ENCODE measurements around the gene CDHR4. TPM values are rescaled to one million over a fixed set of nuclear protein-coding genes. Genes with fewer than 3 reads are reported as not detected.
A peak's percentile ranks its signal among the peaks of the same experiment; 100 is the strongest.

Gene CDHR4
- total and polyA plus RNA-seq, 9 of the 15 experiments (the other 6 are each of a cell fraction or from before 2014, with no cell fraction given), result 0.21 TPM; not detected in 8

DNA sequence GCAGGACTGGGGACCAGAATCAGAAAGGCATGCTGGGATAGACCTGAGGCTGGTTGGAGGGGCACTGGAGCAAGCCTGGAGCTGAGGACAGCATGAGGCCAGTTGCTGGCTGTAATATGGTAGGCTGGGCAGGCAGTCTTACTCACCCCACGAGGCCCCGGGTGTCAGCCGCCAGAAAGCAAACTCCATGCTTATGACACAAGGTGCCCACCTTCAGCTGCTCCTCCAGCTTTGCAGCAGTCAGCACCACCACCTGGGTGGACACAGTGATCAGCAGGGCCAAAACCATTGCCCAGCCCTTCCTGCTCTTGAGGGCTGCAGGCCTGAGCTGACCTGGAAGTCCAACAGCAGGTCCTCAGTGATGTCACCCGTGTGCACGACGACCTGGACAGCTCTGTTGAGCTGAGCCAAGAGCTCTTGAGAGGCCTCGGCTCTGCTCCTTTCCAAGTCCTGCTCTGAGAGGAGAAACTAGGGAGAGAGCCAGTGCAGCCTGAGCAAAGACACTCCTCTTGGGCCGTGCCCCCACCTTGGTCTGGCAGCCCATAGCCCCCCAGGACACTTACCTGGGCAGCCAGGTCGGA, 13.3 kb upstream of the CDHR4 start:
- H2AFZ ChIP-seq (ENCODE audit: low read depth, low read length), result peak overlapping the region; percentile 88; the same call in 1 of the 2 replicates
- in situ Hi-C loops (cut with MboI), result no loop called here
- H3K9me1 ChIP-seq (ENCODE audit: control insufficient read depth, insufficient read depth, low read length), result no peaks in the 10 kb centered on the region
- FAIRE-seq (no peak), DNase-seq (ENCODE audit: extremely low read depth in 1 of 4, low spot score in 3 of 4) (no peak), ATAC-seq (peak; percentile 32)
- no peaks in the 10 kb centered on the region for H3K79me2 ChIP-seq (ENCODE audit: control insufficient read depth, insufficient read depth, low read length)
- H3K4me3 ChIP-seq, result no peak overlapping the region
- H3K4me2 ChIP-seq (ENCODE audit: insufficient read depth, low read length), result peak overlapping the region; percentile 43; the same call in 1 of the 2 replicates
- 64% methylated on average over 8 of the region's 9 CpGs for WGBS (ENCODE audit: insufficient coverage, low coverage, missing lambda C conversion rate)
- no peaks in the 10 kb centered on the region for H3K9me3 ChIP-seq (replicated peaks; ENCODE audit: control insufficient read depth, insufficient read depth, low read depth, low read length)
- ChIA-PET POLR2A (interaction anchor here (0.6 to 2.1 kb wide), 5 partner anchors 9 to 1412 kb away, joined by 3 to 10 read pairs (median 3); partner anchors contain the start of gene INKA1), CTCF (ENCODE audit: low intra/inter-chr PET ratio) (no interaction called here)
- H3K27me3 ChIP-seq (ENCODE audit: control insufficient read depth in 2 of 2, insufficient read depth in 2 of 2, low read length in 2 of 2), result no peaks in the 10 kb centered on the region
- peak overlapping the region in 1 of 2 experiments; percentile 55; a peak in 2 of 4 replicates for H3K9ac ChIP-seq (ENCODE audit: insufficient read depth in 1 of 2, low read depth in 2 of 2, low read length in 2 of 2)
- H3K4me1 ChIP-seq (replicated peaks in 1 of 2; ENCODE audit: control insufficient read depth in 2 of 2, insufficient read depth in 2 of 2, low read length in 2 of 2), result peaks cover 0 to 17% of the 10 kb centered on the region in 2 experiments; a peak in 3 of 5 replicates
- H4K20me1 ChIP-seq (replicated peaks; ENCODE audit: control insufficient read depth, insufficient read depth, low read length), result no peaks in the 10 kb centered on the region
- no peak for TF ChIP-seq NFRKB (IDR thresholded peaks at IDR 0.05; ENCODE audit: low read depth)
- no peak for TF ChIP-seq NR3C1 (CRISPR knock-in tag; IDR thresholded peaks at IDR 0.05)
- TF ChIP-seq, protein P1, sequence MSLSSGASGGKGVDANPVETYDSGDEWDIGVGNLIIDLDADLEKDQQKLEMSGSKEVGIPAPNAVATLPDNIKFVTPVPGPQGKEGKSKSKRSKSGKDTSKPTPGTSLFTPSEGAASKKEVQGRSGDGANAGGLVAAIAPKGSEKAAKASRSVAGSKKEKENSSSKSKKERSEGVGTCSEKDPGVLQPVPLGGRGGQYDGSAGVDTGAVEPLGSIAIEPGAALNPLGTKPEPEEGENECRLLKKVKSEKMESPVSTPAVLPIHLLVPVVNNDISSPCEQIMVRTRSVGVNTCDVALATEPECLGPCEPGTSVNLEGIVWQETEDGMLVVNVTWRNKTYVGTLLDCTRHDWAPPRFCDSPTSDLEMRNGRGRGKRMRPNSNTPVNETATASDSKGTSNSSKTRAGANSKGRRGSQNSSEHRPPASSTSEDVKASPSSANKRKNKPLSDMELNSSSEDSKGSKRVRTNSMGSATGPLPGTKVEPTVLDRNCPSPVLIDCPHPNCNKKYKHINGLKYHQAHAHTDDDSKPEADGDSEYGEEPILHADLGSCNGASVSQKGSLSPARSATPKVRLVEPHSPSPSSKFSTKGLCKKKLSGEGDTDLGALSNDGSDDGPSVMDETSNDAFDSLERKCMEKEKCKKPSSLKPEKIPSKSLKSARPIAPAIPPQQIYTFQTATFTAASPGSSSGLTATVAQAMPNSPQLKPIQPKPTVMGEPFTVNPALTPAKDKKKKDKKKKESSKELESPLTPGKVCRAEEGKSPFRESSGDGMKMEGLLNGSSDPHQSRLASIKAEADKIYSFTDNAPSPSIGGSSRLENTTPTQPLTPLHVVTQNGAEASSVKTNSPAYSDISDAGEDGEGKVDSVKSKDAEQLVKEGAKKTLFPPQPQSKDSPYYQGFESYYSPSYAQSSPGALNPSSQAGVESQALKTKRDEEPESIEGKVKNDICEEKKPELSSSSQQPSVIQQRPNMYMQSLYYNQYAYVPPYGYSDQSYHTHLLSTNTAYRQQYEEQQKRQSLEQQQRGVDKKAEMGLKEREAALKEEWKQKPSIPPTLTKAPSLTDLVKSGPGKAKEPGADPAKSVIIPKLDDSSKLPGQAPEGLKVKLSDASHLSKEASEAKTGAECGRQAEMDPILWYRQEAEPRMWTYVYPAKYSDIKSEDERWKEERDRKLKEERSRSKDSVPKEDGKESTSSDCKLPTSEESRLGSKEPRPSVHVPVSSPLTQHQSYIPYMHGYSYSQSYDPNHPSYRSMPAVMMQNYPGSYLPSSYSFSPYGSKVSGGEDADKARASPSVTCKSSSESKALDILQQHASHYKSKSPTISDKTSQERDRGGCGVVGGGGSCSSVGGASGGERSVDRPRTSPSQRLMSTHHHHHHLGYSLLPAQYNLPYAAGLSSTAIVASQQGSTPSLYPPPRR (CRISPR knock-in tag; IDR thresholded peaks at IDR 0.05; ENCODE audit: borderline replicate concordance), result no peak
- H3K27ac ChIP-seq (ENCODE audit: extremely low read depth, low read depth, low read length), result no peak overlapping the region
- intact Hi-C loops (cut with micrococcal nuclease), result no loop called here
- H3K36me3 ChIP-seq (ENCODE audit: control insufficient read depth, insufficient read depth, low read length), result no peaks in the 10 kb centered on the region
- BruUV-seq (replicated peaks), result no TSS peak
